NCI-H128 (cell line): ENCODE data around the gene PRRC1.

ENCODE experiments used
- DNase-seq: peaks from one replicate; lab custom pipeline; 2025; ENCODE audit not compliant: unreplicated experiment; lab: John Stamatoyannopoulos, UW

The PRRC1 gene

DNA sequence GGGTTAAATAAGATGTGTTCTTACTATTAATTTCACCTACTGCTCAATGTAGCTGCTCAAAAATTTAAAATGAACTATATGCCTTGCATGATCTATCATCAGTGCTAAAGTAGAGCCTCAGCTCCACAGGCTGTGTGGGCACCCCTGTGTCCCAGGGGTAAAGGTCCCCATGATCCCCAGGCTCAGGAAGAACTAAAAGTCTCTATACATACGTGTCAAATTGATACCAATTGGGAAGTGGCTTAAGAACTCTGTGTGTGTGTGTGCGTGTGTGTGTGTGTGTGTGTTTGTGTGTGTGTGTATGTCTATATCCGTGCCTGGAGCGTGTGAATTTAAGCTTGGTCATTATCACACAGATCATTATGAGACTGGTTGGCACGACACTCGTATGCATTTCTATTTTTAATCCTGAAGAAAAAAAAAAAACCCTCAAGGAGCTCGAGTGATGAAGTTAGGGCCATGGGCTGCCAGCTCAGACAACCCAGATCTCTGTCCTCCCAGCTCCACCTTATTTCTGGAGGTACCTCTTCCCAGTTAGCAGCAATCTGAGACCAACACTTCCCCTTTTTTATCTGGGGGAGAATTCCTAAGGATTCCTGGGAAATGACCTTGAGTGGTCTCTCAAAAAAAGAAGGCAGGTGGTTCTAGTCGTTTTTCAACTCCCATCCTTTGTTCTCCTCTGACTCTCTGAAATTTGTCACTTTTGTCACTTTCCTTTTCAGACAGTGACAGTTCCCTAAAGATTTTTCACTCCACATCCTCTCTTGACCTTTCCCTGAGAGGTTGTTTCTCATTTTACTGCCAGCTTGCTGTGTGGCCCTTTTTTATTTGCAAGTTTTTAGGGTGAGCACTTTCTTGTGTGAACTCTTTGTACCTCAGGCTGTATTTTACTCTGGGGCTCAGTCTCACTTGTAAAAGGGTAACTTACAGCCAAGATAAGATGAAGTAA is 85.7 kb downstream of the PRRC1 start:
- DNase-seq: no peak
